Endothelial cell of umbilical vein (primary cell): Measurements from ENCODE around the gene CXCL14. TPM values are rescaled to one million over a fixed set of nuclear protein-coding genes. Genes with fewer than 3 reads are reported as not detected.

Experiments used
- BruUV-seq: library from RNA; stranded (reverse); fragments of 400-500 nt; replicated peaks from 2 replicates; lab custom pipeline; 2021; lab: Mats Ljungman, UMichigan
- CTCF ChIA-PET: fragments of 300-600, 350-600 bp; sonication (Branson Sonifier 250); formaldehyde crosslinking; loops from one replicate; lab custom pipeline; 2021; ENCODE audit warnings: antibody characterized with exemption, inconsistent platforms; lab: Charles Lee
- POLR2A ChIA-PET: fragments of 300-600, 350-600 bp; sonication (Branson Sonifier 250); formaldehyde crosslinking; loops from one replicate; lab custom pipeline; 2021; ENCODE audit warnings: antibody characterized with exemption, inconsistent platforms; lab: Charles Lee
- DNase-seq: peaks from one replicate; pipeline ENCODE4 v3.0.0-alpha.2; 2011; ENCODE audit warnings: low read depth, low spot score
- FAIRE-seq: peaks from 2 replicates; lab custom pipeline; 2011; peaks lifted over from hg19 to GRCh38; lab: Jason Lieb, UNC
- H2AFZ ChIP-seq: 2 replicates; pipeline ENCODE4 v1.6.0; 2012; ENCODE audit warnings: low read depth, low read length, control low read depth, inconsistent platforms
- H3K27ac ChIP-seq: 2 replicates; pipeline ENCODE4 v1.5.1; 2011; ENCODE audit warnings: low read depth, mild to moderate bottlenecking, control low read depth, low read length, moderate library complexity; ENCODE audit not compliant: insufficient read depth
- H3K27me3 ChIP-seq, 2 experiments: 2 replicates each; pipeline versions ENCODE4 v1.6.0 to v1.6.1; 2011; ENCODE audit warnings: low read length in 2 of 2, mixed read lengths in 1 of 2; ENCODE audit not compliant: control insufficient read depth in 2 of 2, insufficient read depth in 2 of 2
- H3K36me3 ChIP-seq, 2 experiments: 2 replicates in 1 of 2; 3 replicates in 1 of 2; pipeline ENCODE4 v1.5.1; 2011; ENCODE audit warnings: low read length in 2 of 2, mild to moderate bottlenecking in 1 of 2, moderate library complexity in 1 of 2; ENCODE audit not compliant: control insufficient read depth in 2 of 2, insufficient read depth in 2 of 2; ENCODE audit errors: extremely low read depth in 1 of 2
- H3K4me1 ChIP-seq: 3 replicates; pipeline ENCODE4 v1.5.1; 2011; ENCODE audit warnings: mild to moderate bottlenecking, low read length; ENCODE audit not compliant: control insufficient read depth, insufficient read depth; ENCODE audit errors: extremely low read depth
- H3K4me2 ChIP-seq: 2 replicates; pipeline ENCODE4 v1.6.1; 2011; ENCODE audit warnings: low read length, control low read depth, mixed read lengths; ENCODE audit not compliant: insufficient read depth
- H3K4me3 ChIP-seq, 3 experiments: fragments of 200-600 bp in 1 of 3; sonication (generic), shearing (Covaris generic) in 1 of 3; replicated peaks in 1 of 3; 2 replicates each; pipeline ENCODE4 v1.5.1; 2011 to 2016; ENCODE audit warnings: control low read depth in 3 of 3, low read length in 3 of 3, mild to moderate bottlenecking in 2 of 3, inconsistent platforms in 1 of 3, low read depth in 1 of 3, moderate library complexity in 1 of 3; ENCODE audit not compliant: insufficient read depth in 1 of 3
- H3K79me2 ChIP-seq: 2 replicates; pipeline ENCODE4 v1.6.0; 2012; ENCODE audit warnings: low read length, inconsistent platforms; ENCODE audit not compliant: control insufficient read depth, insufficient read depth
- H3K9ac ChIP-seq: replicated peaks from 2 replicates; pipeline ENCODE3; 2011; ENCODE audit warnings: low read length, control low read depth; ENCODE audit not compliant: insufficient read depth; ENCODE audit errors: extremely low read depth
- H3K9me1 ChIP-seq: replicated peaks from 3 replicates; pipeline ENCODE4 v1.6.0; 2011; ENCODE audit warnings: mild to moderate bottlenecking, low read length; ENCODE audit not compliant: control insufficient read depth, insufficient read depth; ENCODE audit errors: extremely low read depth
- H3K9me3 ChIP-seq: replicated peaks from 2 replicates; pipeline ENCODE4 v1.5.1; 2012; ENCODE audit warnings: low read length, inconsistent platforms; ENCODE audit not compliant: control insufficient read depth, insufficient read depth
- H4K20me1 ChIP-seq: replicated peaks from 2 replicates; pipeline ENCODE3; 2011; ENCODE audit warnings: mild to moderate bottlenecking, low read length; ENCODE audit not compliant: control insufficient read depth, insufficient read depth; ENCODE audit errors: extremely low read depth
- CTCF ChIP-seq, 2 donors: IDR thresholded peaks; 1 replicate in 1 of 2; 2 replicates in 1 of 2; pipeline ENCODE4 v1.5.1; 2011; ENCODE audit warnings: low read length in 2 of 2, mild to moderate bottlenecking in 2 of 2, moderate library complexity in 2 of 2, control low read depth in 1 of 2, inconsistent platforms in 1 of 2, low read depth in 1 of 2; ENCODE audit not compliant: insufficient read depth in 1 of 2; ENCODE audit errors: extremely low read depth in 1 of 2
- FOS ChIP-seq: IDR thresholded peaks from 2 replicates; pipeline ENCODE4 v1.6.1; 2011; ENCODE audit warnings: mild to moderate bottlenecking, low read length, moderate library complexity, borderline replicate concordance; ENCODE audit not compliant: insufficient read depth
- GATA2 ChIP-seq: IDR thresholded peaks from 2 replicates; pipeline ENCODE4 v1.7.0; 2011; ENCODE audit warnings: low read depth, mild to moderate bottlenecking, moderate library complexity, mixed read lengths, low read length; ENCODE audit not compliant: insufficient read length, insufficient read depth
- POLR2AphosphoS5 ChIP-seq: IDR thresholded peaks from 2 replicates; pipeline ENCODE4 v1.6.1; 2012; ENCODE audit warnings: low read depth, mild to moderate bottlenecking, control low read depth, low read length, moderate library complexity; ENCODE audit not compliant: insufficient read depth
- dilution Hi-C: fragments of 300-500 bp; cut with MboI; formaldehyde crosslinking; loops from one replicate; pipeline ENCODE4 v1.15.0; 2019; ENCODE audit warnings: low sequenced_read_pairs; ENCODE audit not compliant: extremely low pct_ligation_motif_present
- intact Hi-C: fragments of 100-400 bp; cut with micrococcal nuclease; formaldehyde crosslinking; loops from one replicate; pipeline ENCODE4 v1.10.0; 2022
- polyA plus RNA-seq, 4 experiments: library from polyadenylated mRNA; depleted of rRNA in 3 of 4; stranded (reverse) in 3 of 4; unstranded in 1 of 4; fragments of >200 nt; gene quantifications; 2 replicates each; pipeline versions ENCODE4 v1.2.1 to v1.2.3, GENCODE V29; 2011 to 2012; ENCODE audit warnings: missing spikeins in 1 of 4
- total RNA-seq: library from RNA; stranded (reverse); gene quantifications from 2 replicates; pipeline ENCODE4 v1.2.3, GENCODE V29; 2021

The CXCL14 gene
- total and polyA plus RNA-seq, 2 donors (not counting 3 experiments of a cell fraction or from before 2014, with no cell fraction given), result not detected

DNA sequence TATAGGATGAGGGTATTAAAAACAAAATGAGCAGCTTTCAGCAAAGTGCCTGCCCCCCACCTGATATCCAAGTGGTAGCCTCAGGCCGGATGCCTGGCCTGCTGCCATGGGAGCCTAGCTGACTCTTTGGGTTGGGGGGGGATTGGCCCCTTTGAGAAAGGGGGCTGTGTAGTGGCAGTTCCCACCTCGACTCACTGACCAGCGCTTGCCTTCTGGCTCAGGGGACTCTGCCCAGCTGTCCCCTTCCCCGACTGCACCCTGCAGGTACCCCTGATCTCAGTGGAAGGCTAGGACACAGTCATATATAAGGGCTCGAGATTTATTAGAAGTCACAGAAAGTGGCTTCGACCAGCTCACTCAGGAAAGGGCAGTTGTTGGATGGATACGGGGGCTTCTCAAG lies 41.5 kb downstream of the CXCL14 start:
- Histone ChIP-seq H4K20me1 (no peaks in the 10 kb centered on the region), H3K9ac (no peak overlapping the region), H3K9me1 (no peaks in the 10 kb centered on the region), H3K27me3 (peaks cover 83 to 92% of the 10 kb centered on the region in 2 experiments), H3K79me2 (no peaks in the 10 kb centered on the region), H3K9me3 (no peaks in the 10 kb centered on the region), H2AFZ (no peak overlapping the region), H3K27ac (no peak overlapping the region), H3K4me3 (no peak overlapping the region), H3K4me2 (no peak overlapping the region), H3K4me1 (no peaks in the 10 kb centered on the region), H3K36me3 (no peaks in the 10 kb centered on the region)
- dilution Hi-C loops (no loop called here), intact Hi-C loops (no loop called here)
- no TSS peak for BruUV-seq
- no peak for DNase-seq
- no peak for FAIRE-seq
- ChIA-PET POLR2A (no interaction called here), CTCF (interaction anchor here (1.2 to 1.8 kb wide), 3 partner anchors 15 to 71 kb away, joined by 4 to 5 read pairs (median 4); no protein-coding TSS in a partner anchor)
- TF ChIP-seq POLR2AphosphoS5, result no peak
- TF ChIP-seq GATA2, result no peak
- TF ChIP-seq CTCF (IDR thresholded peaks at IDR 0.05; ENCODE audit: extremely low read depth in 1 of 2, insufficient read depth in 1 of 2, low read depth in 1 of 2, low read length in 2 of 2), result no peak
- TF ChIP-seq FOS, result no peak
